Ascending aorta (tissue), 2 donors: ENCODE measurements around the gene CFAP141. TPM values are rescaled to one million over a fixed set of nuclear protein-coding genes. Genes with fewer than 3 reads are reported as not detected.

Source experiments
- DNase-seq, 2 donors: peaks; one replicate each; pipeline ENCODE4 v3.0.0-alpha.2; 2019; ENCODE audit warnings: low spot score in 2 of 2
- H3K27ac ChIP-seq, 2 donors: fragments of 200-600 bp; sonication (generic); one replicate each; pipeline ENCODE4 v1.5.1; 2016 to 2017; ENCODE audit warnings: mild to moderate bottlenecking in 1 of 2
- H3K27me3 ChIP-seq: fragments of 200-600 bp; sonication (generic); one replicate; pipeline ENCODE4 v1.5.1; 2017
- H3K36me3 ChIP-seq, 2 donors: fragments of 200-600 bp; sonication (generic); one replicate each; pipeline ENCODE4 v1.5.1; 2016
- H3K4me1 ChIP-seq, 2 donors: fragments of 200-600 bp; sonication (generic); one replicate each; pipeline ENCODE4 v1.5.1; 2016 to 2017; ENCODE audit warnings: mild to moderate bottlenecking in 1 of 2
- H3K4me3 ChIP-seq, 2 donors: fragments of 200-600 bp; sonication (generic); one replicate each; pipeline ENCODE4 v1.5.1; 2016 to 2017; ENCODE audit warnings: mild to moderate bottlenecking in 1 of 2
- H3K9me3 ChIP-seq, 2 donors: fragments of 200-600 bp; sonication (generic); one replicate each; pipeline ENCODE4 v1.5.1; 2016
- CTCF ChIP-seq, 3 experiments: fragments of 200-600 bp in 2 of 3; fragments of 450-650 bp in 1 of 3; sonication (generic) in 2 of 3; IDR thresholded peaks; one replicate each; pipeline ENCODE4 v1.5.1; 2016 to 2019; ENCODE audit warnings: antibody characterized with exemption in 3 of 3, mild to moderate bottlenecking in 1 of 3, moderate library complexity in 1 of 3
- intact Hi-C: fragments of 100-400 bp; cut with DNase I; formaldehyde crosslinking; loops from one replicate; pipeline ENCODE4 v1.15.1; 2023
- total RNA-seq: library from RNA; depleted of rRNA; stranded (reverse); fragments of >200 nt; gene quantifications from one replicate; pipeline ENCODE4 v1.1.0, GENCODE V29; 2016

Gene CFAP141
- total RNA-seq, 1 donor from 2014 or later: not detected

GRCh38 chr1:154155251-154155650 lies 50.9 kb downstream of the CFAP141 start:
- no peaks in the 10 kb centered on the region for H3K27me3 ChIP-seq
- no peak for TF ChIP-seq CTCF (IDR thresholded peaks at IDR 0.05)
- peak overlapping the region; percentile 88 to 94 for H3K27ac ChIP-seq
- intact Hi-C loops: loop anchor here (10.0 kb wide), 1 partner anchor 360 kb away; no protein-coding TSS in a partner anchor
- peaks cover 18 to 38% of the 10 kb centered on the region in 2 donors for H3K36me3 ChIP-seq
- peak overlapping the region in 1 of 2 donors; percentile 32 for H3K4me3 ChIP-seq
- peak in 1 of 2 donors; percentile 86 for DNase-seq
- H3K4me1 ChIP-seq: peaks cover 4 to 30% of the 10 kb centered on the region in 2 donors
- H3K9me3 ChIP-seq: no peaks in the 10 kb centered on the region

GRCh38 chr1:154154534-154155191 lies 51.5 kb downstream of the CFAP141 start, which contains the start of gene NUP210L:
Gene NUP210L, minus strand, starts transcription at chr1:154155073.
- intact Hi-C loops: loop anchor here (10.0 kb wide), 1 partner anchor 360 kb away; no protein-coding TSS in a partner anchor
- DNase-seq: peak; percentile 35 to 91
- peaks cover 4 to 30% of the 10 kb centered on the region in 2 donors for H3K4me1 ChIP-seq

DNA sequence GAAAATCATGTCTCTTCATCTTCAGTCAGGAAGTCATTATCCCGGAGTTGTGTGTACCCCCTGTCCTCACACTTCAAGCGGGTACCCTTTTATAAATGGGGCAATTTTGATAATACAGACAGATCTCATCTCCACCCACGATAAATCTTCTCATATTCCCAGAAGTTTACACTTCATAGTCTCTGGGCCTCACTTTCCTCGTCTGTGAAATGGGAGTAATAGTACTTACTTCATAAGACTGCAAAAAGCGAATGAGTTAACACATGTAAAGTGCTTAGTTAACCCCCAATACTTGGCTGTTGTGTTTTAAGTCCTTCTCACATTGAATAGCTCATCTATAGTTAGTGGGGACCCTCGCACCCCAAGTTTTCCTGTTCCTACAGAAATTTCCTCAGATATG lies 52.1 kb downstream of the CFAP141 start:
- Histone ChIP-seq H3K4me1 (peaks cover 4 to 30% of the 10 kb centered on the region in 2 donors), H3K9me3 (no peaks in the 10 kb centered on the region), H3K27me3 (no peaks in the 10 kb centered on the region), H3K36me3 (peaks cover 12 to 26% of the 10 kb centered on the region in 2 donors), H3K27ac (peak overlapping the region; percentile 88 to 94), H3K4me3 (no peak overlapping the region)
- intact Hi-C loops: loop anchor here (10.0 kb wide), 1 partner anchor 359 kb away; no protein-coding TSS in a partner anchor
- DNase-seq: no peak
- no peak for TF ChIP-seq CTCF (IDR thresholded peaks at IDR 0.05)

More at GRCh38 chr1:154154534-154155191, 51.5 kb downstream of the CFAP141 start, which contains the start of gene NUP210L:
- no peak for TF ChIP-seq CTCF (IDR thresholded peaks at IDR 0.05)
- Histone ChIP-seq H3K36me3 (peaks cover 15 to 32% of the 10 kb centered on the region in 2 donors), H3K27ac (peak within 1 kb of the TSS; percentile 88 to 94), H3K4me3 (peak within 1 kb of the TSS; percentile 1 to 32), H3K9me3 (no peaks in the 10 kb centered on the region), H3K27me3 (no peaks in the 10 kb centered on the region)

DNA sequence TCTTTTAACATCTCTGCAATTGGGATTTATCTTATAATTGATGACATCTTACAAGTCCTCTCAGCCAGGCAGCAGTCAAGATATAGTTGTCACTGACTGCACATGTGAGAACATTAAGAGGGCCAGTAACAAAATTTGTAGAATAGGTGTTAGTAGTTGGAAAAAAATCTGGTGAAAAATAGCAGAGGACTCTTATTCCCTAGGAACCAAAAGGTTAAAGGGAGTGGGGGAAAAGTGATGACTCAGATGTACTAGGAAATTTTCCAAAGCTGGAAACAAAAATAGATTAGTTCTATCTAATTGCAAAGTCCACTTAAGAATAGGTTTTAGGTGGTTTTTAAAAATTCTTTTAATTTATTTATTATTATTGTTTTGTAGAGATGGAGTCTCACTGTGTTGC lies 54.8 kb downstream of the CFAP141 start:
- Histone ChIP-seq H3K4me1 (peaks cover 4 to 26% of the 10 kb centered on the region in 2 donors), H3K27me3 (no peaks in the 10 kb centered on the region), H3K9me3 (no peaks in the 10 kb centered on the region), H3K36me3 (no peaks in the 10 kb centered on the region), H3K27ac (peak overlapping the region; percentile 32 to 60), H3K4me3 (no peak overlapping the region)
- intact Hi-C loops: loop anchor here (10.0 kb wide), 1 partner anchor 357 kb away; no protein-coding TSS in a partner anchor
- DNase-seq: no peak
- no peak for TF ChIP-seq CTCF (IDR thresholded peaks at IDR 0.05)

Other genes starting within 250 kb of the CFAP141 start
- gene CRTC2, start 247.7 kb downstream of the CFAP141 start, total RNA-seq: 10.1 TPM
- gene SLC39A1, start 242.8 kb downstream of the CFAP141 start, total RNA-seq: 86.3 TPM
- 6.3 TPM for gene CREB3L4, start 238.4 kb downstream of the CFAP141 start, total RNA-seq
- 166 TPM for gene JTB, start 228.7 kb downstream of the CFAP141 start, total RNA-seq
- 10.0 TPM for gene RAB13, start 220.0 kb downstream of the CFAP141 start, total RNA-seq
- gene RPS27, start 215.6 kb downstream of the CFAP141 start, total RNA-seq: 707 TPM
- gene NUP210L, start 51.3 kb downstream of the CFAP141 start, total RNA-seq: not detected
- gene TPM3, start 14.2 kb downstream of the CFAP141 start, total RNA-seq: 254 TPM
- 67.8 TPM for gene UBAP2L, start 14.6 kb upstream of the CFAP141 start, total RNA-seq
- 270 TPM for gene HAX1, start 66.3 kb upstream of the CFAP141 start, total RNA-seq
- gene AQP10, start 114.8 kb upstream of the CFAP141 start, total RNA-seq: not detected
- gene ATP8B2, start 119.2 kb upstream of the CFAP141 start, total RNA-seq: 173 TPM
- 6.7 TPM for gene IL6R, start 199.0 kb upstream of the CFAP141 start, total RNA-seq